ENCODE measurements around the gene ZFYVE1. TPM values are rescaled to one million over a fixed set of nuclear protein-coding genes. Genes with fewer than 3 reads are reported as not detected.

The ZFYVE1 gene
- total RNA-seq, 1 experiment from 2014 or later = 14.2 TPM

DNA sequence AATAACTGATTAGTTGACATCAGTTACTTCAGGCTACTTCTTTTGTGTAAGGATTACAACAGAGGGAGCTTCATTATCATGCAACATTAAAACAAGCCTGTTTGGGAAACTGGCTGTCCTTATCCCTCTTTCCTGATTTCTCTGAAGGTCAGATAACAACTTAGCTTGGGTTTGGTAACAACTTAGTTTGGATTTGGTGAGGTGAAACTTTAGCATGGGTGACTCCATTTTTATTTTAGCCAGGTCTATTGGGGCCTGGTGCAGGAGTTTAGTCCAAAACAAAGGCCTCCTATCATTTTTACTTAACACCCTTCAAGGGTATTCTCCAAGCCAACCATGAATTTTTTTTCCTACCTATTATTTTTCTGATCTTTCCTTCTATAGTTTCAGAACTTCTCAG lies 1.1 kb upstream of the ZFYVE1 start:
- Histone ChIP-seq H3K14ac (ENCODE audit: insufficient read depth, low read length) (no peak overlapping the region), H2AK5ac (ENCODE audit: insufficient read length, low read length) (no peak overlapping the region), H2BK20ac (ENCODE audit: low read depth, low read length, poor library complexity, severe bottlenecking) (no peak overlapping the region), H3K27me3 (ENCODE audit: insufficient read depth, low read length) (no peaks in the 10 kb centered on the region), H4K5ac (ENCODE audit: insufficient read length, low read depth, low read length) (no peak overlapping the region), H3K56ac (ENCODE audit: insufficient read length, low read depth, low read length) (no peak overlapping the region), H3K79me1 (ENCODE audit: insufficient read depth, low read depth, low read length, poor library complexity, severe bottlenecking) (peaks cover 8% of the 10 kb centered on the region), H2AFZ (ENCODE audit: low read length) (no peak overlapping the region), H3K9ac (ENCODE audit: extremely low read depth, insufficient read length, low read length) (no peak overlapping the region), H4K91ac (ENCODE audit: insufficient read length, low read depth, low read length) (no peak overlapping the region), H3K9me3 (ENCODE audit: control insufficient read depth, low read depth, low read length) (no peaks in the 10 kb centered on the region), H3T11ph (ENCODE audit: low read length) (no peak overlapping the region), H2BK12ac (ENCODE audit: insufficient read length, low read depth, low read length) (no peak overlapping the region), H3K4ac (ENCODE audit: low read depth, low read length) (no peak overlapping the region), H3K4me2 (ENCODE audit: insufficient read depth, insufficient read length, low read length) (no peak overlapping the region), H2BK120ac (ENCODE audit: low read depth, low read length, poor library complexity, severe bottlenecking) (no peak overlapping the region), H3K27ac (ENCODE audit: insufficient read length, low read depth, low read length) (no peak overlapping the region), H3K18ac (ENCODE audit: insufficient read length, low read depth, low read length) (no peak overlapping the region), H3K79me2 (ENCODE audit: insufficient read depth, low read length) (no peaks in the 10 kb centered on the region), H4K20me1 (ENCODE audit: control insufficient read depth, insufficient read depth, insufficient read length) (no peaks in the 10 kb centered on the region), H3K23ac (ENCODE audit: insufficient read length, low read depth, low read length) (no peak overlapping the region), H3K23me2 (ENCODE audit: insufficient read length, low read depth, low read length, poor library complexity, severe bottlenecking) (peaks cover 5% of the 10 kb centered on the region), H2BK5ac (ENCODE audit: insufficient read length, low read length) (no peak overlapping the region), H2BK15ac (ENCODE audit: low read depth, low read length) (no peak overlapping the region), H3K4me1 (ENCODE audit: insufficient read depth, low read length) (no peaks in the 10 kb centered on the region), H4K8ac (replicated peaks; ENCODE audit: insufficient read length, low read depth, low read length) (no peak overlapping the region)
- peaks cover 22% of the 10 kb centered on the region in 2 experiments for H3K4me1 Mint-ChIP-seq
- H3K4me3 Mint-ChIP-seq = peak overlapping the region in 1 of 2 experiments; percentile 88; a peak in 1 of 5 replicates
- H3K9me3 Mint-ChIP-seq = no peaks in the 10 kb centered on the region
- peak overlapping the region in 1 of 3 experiments; percentile 98; a peak in 2 of 7 replicates for H3K27ac Mint-ChIP-seq
- TF ChIP-seq, protein P1, sequence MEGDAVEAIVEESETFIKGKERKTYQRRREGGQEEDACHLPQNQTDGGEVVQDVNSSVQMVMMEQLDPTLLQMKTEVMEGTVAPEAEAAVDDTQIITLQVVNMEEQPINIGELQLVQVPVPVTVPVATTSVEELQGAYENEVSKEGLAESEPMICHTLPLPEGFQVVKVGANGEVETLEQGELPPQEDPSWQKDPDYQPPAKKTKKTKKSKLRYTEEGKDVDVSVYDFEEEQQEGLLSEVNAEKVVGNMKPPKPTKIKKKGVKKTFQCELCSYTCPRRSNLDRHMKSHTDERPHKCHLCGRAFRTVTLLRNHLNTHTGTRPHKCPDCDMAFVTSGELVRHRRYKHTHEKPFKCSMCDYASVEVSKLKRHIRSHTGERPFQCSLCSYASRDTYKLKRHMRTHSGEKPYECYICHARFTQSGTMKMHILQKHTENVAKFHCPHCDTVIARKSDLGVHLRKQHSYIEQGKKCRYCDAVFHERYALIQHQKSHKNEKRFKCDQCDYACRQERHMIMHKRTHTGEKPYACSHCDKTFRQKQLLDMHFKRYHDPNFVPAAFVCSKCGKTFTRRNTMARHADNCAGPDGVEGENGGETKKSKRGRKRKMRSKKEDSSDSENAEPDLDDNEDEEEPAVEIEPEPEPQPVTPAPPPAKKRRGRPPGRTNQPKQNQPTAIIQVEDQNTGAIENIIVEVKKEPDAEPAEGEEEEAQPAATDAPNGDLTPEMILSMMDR (conservative IDR thresholded peaks at IDR 0.05) = no peak
- H3K36me3 Mint-ChIP-seq (ENCODE audit: insufficient read depth in 1 of 3, low read depth in 3 of 3) = peaks cover 5 to 14% (median 13%) of the 10 kb centered on the region in 3 experiments; a peak in 5 of 7 replicates
- DNase-seq = no peak
- no peaks in the 10 kb centered on the region for H3K27me3 Mint-ChIP-seq (ENCODE audit: low read depth)
